C4-2B (cell line): ENCODE results near the gene KRI1.

Source experiments
- H3K27ac ChIP-seq: fragments of 450-650 bp; 2 replicates; pipeline ENCODE4 v1.5.1; 2017
- CTCF ChIP-seq: fragments of 450-650 bp; conservative IDR thresholded peaks from 2 replicates; pipeline ENCODE4 v1.5.1; 2017; ENCODE audit warnings: mild to moderate bottlenecking
- ZFX ChIP-seq: fragments of 450-650 bp; IDR thresholded peaks from 2 replicates; pipeline ENCODE4 v1.6.1; 2017

The KRI1 gene

GRCh38 chr19:10602330-10603083 is 36.7 kb upstream of the KRI1 start:
- TF ChIP-seq ZFX (no peak), CTCF (no peak)
- H3K27ac ChIP-seq: no peak overlapping the region

- TF ChIP-seq CTCF (no peak), ZFX (no peak)
- H3K27ac ChIP-seq: no peak overlapping the region
These were observed 36.2 kb upstream of the KRI1 start for GRCh38 chr19:10601999-10602329.

GRCh38 chr19:10600149-10600548 is 34.3 kb upstream of the KRI1 start:
- TF ChIP-seq CTCF: no peak
- no peak for TF ChIP-seq ZFX
- no peak overlapping the region for H3K27ac ChIP-seq

DNA sequence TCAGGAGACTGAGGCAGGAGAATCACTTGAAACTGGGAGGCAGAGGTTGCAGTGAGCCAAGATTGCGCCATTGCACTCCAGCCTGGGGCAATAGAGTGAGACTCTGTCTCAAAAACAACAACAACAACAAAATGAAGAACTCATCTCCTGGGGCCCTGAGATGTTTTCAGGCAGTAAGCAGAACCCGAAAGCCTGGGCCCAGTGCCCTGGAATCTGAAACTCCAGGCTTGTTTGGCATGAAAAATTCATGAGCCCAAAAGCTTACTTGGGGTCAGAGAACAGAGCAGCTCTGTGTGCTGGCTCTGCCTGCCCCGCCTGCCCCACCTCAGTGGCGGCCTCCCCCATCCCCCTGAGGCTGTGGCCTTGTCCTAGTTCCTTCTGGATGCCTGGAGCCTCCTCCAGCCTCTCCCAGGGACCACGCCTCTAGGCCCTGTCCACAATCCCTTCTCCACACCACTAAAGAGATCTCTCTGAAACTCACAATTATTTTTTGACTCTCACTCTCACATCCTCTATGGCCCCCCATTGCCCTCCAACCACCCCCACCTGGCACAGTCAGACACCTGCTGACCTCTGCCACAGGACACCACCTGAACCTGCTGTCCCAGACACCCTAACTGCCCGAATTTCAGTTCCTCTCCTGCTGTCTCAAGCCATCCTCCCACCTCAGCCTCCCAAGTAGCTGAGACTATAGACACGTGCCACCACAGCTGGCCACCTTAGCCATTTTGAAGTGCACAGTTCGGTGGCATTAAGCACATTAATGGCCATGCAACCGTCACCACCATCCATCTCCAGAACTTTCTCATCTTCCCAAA is 28.2 kb upstream of the KRI1 start:
- TF ChIP-seq CTCF (no peak), ZFX (no peak)
- no peak overlapping the region for H3K27ac ChIP-seq

DNA sequence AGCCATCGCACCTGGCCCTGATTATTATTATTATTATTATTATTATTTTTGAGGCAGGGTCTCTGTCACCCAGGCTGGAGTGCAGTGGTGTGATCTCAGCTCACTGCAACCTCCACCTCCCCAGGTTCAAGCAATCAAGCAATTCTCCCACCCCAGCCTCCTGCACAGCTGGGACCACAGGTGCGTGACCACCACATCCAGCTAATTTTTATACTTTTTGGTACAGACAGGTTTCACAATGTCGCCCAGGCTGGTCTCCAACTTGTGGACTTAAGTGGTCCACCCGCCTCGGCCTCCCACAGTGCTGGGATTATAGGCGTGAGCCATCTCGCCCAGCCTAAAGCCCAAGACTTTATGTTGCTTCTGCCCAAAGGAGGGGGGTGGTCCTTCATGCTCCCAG is 27.3 kb upstream of the KRI1 start:
- H3K27ac ChIP-seq: no peak overlapping the region
- no peak for TF ChIP-seq CTCF
- TF ChIP-seq ZFX: no peak

GRCh38 chr19:10587839-10588150 is 22.0 kb upstream of the KRI1 start:
- TF ChIP-seq ZFX: no peak
- TF ChIP-seq CTCF: no peak
- no peak overlapping the region for H3K27ac ChIP-seq

DNA sequence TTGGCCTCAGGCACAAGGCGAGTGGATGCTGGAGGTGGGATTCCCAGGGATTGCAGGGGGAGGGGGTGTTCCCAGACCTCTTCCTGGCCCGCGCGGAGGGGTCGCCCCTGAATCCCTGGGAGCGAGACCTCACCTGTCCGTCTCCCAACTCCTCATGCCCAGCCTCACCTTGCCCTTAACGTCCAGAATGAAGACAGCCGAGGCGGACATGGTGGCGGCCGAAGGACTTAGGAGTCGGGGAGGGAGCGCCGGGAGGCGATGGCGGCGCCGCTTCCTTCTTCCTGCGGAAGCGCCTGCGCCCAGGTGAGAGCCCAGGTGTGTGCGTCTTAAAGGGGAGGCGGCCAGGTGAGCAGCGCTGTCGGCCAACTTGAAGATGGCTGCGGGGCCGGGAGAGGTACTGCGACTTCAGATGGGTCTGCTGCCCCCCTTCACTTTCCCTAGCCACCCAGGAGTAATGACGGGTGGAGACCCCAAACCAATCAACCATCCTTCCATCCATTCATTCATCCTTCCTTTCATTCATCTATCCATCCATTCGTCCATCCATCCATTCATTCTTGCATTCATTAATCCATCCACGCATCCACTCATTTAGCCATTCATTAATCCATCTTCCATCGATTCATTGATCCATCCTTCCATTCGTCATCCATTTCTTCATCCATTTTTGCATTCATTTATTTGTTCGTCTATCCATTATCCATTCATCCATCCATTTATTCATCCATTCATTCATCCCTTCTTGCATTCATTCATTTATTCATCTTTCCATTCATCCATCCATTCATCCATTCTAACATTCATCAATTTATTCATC is 21.4 kb upstream of the KRI1 start, which contains the start of gene AP1M2:
TSS of gene AP1M2 (minus strand) at position 291 of the 817 bp plus-strand sequence. CDS start at position 210, 81 bp downstream.
- peak within 1 kb of the TSS; percentile 84 for H3K27ac ChIP-seq
- TF ChIP-seq CTCF (no peak), ZFX (no peak; the same call in 1 of the 2 replicates)
